ENCODE results near the gene RAB11FIP4. TPM values are rescaled to one million over a fixed set of nuclear protein-coding genes. Genes with fewer than 3 reads are reported as not detected.
A peak's percentile ranks its signal among the peaks of the same experiment; 100 is the strongest.

The RAB11FIP4 gene
- total RNA-seq, 1 experiment from 2014 or later = under 0.01 TPM

- DNase-seq (ENCODE audit: low read depth) = no peak
These were observed 176.6 kb downstream of the RAB11FIP4 start for GRCh38 chr17:31568121-31568520.

- no peak for DNase-seq (ENCODE audit: low read depth)
These were observed 177.1 kb downstream of the RAB11FIP4 start for GRCh38 chr17:31568539-31568938.

GRCh38 chr17:31570231-31570630 lies 178.8 kb downstream of the RAB11FIP4 start:
- DNase-seq (ENCODE audit: low read depth) = no peak

GRCh38 chr17:31570951-31571892 lies 179.7 kb downstream of the RAB11FIP4 start:
- DNase-seq (ENCODE audit: low read depth) = peak; percentile 80

- DNase-seq (ENCODE audit: low read depth) = no peak
These were observed 180.9 kb downstream of the RAB11FIP4 start for GRCh38 chr17:31572341-31572740.

GRCh38 chr17:31573047-31573446 lies 181.6 kb downstream of the RAB11FIP4 start:
- no peak for DNase-seq (ENCODE audit: low read depth)

- DNase-seq (ENCODE audit: low read depth) = no peak
These were observed 182.4 kb downstream of the RAB11FIP4 start for GRCh38 chr17:31573861-31574260.

- no peak for DNase-seq (ENCODE audit: low read depth)
These were observed 183.0 kb downstream of the RAB11FIP4 start for GRCh38 chr17:31574458-31574857.

- DNase-seq (ENCODE audit: low read depth) = no peak
These were observed 183.6 kb downstream of the RAB11FIP4 start for GRCh38 chr17:31575043-31575442.

- DNase-seq (ENCODE audit: low read depth) = peak; percentile 58
These were observed 187.8 kb downstream of the RAB11FIP4 start for GRCh38 chr17:31579265-31579664.

GRCh38 chr17:31580316-31580705 lies 188.8 kb downstream of the RAB11FIP4 start:
- no peak for DNase-seq (ENCODE audit: low read depth)

GRCh38 chr17:31580706-31581490 lies 189.4 kb downstream of the RAB11FIP4 start:
- DNase-seq (ENCODE audit: low read depth) = peak; percentile 95

- peak; percentile 79 for DNase-seq (ENCODE audit: low read depth)
These were observed 190.0 kb downstream of the RAB11FIP4 start for GRCh38 chr17:31581491-31581890.

- DNase-seq (ENCODE audit: low read depth) = peak; percentile 33
These were observed 190.9 kb downstream of the RAB11FIP4 start for GRCh38 chr17:31582151-31582907.

GRCh38 chr17:31583772-31584356 lies 192.4 kb downstream of the RAB11FIP4 start:
- no peak for DNase-seq (ENCODE audit: low read depth)

- DNase-seq (ENCODE audit: low read depth) = no peak
These were observed 193.2 kb downstream of the RAB11FIP4 start for GRCh38 chr17:31584438-31585279.

GRCh38 chr17:31585280-31585630 lies 193.8 kb downstream of the RAB11FIP4 start:
- DNase-seq (ENCODE audit: low read depth) = no peak

GRCh38 chr17:31586946-31587345 lies 195.5 kb downstream of the RAB11FIP4 start:
- peak; percentile 64 for DNase-seq (ENCODE audit: low read depth)

- no peak for DNase-seq (ENCODE audit: low read depth)
These were observed 196.0 kb downstream of the RAB11FIP4 start for GRCh38 chr17:31587462-31587861.
